Epithelial cell of esophagus (primary cell): ENCODE results near the gene REPS1.
A peak's percentile ranks its signal among the peaks of the same experiment; 100 is the strongest.
"Not testable (repeated sequence)": the region's sequence is repeated elsewhere in the genome, so short reads cannot be mapped to it uniquely, and the experiment has no call there.

Experiments used
- DNase-seq: peaks from one replicate; pipeline ENCODE4 v3.0.0; 2010; ENCODE audit warnings: low read depth
- H3K4me3 ChIP-seq: 2 replicates; pipeline ENCODE4 v1.5.1; 2011; ENCODE audit warnings: mild to moderate bottlenecking, low read length, control low read depth
- TF ChIP-seq, protein P1 (sequence below): IDR thresholded peaks from 2 replicates; pipeline ENCODE4 v1.5.1; 2011; ENCODE audit warnings: low read depth, mild to moderate bottlenecking, low read length, control low read depth, inconsistent platforms; ENCODE audit not compliant: insufficient read depth; ENCODE audit errors: missing control alignments

REPS1 gene

DNA sequence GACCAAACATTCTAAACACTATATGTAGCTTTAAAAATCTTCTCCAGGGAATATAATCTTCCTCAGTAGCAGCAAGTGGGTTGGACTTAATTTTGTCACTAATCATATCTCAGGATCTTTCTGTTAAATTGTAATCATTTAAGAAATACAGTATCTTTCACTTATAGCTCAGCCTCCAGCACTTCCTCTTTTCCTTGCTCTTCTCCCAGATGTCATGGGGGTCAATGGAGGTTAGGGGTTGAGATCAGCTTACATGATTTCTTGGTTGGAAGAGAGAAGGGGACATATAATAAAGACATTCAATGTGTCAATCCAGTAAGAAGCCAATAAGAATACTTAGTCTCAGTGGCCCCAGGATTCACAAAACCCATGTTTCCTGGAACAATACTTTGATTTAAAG is 15.7 kb upstream of the REPS1 start:
- no peak overlapping the region for H3K4me3 ChIP-seq
- no peak for DNase-seq
- TF ChIP-seq, protein P1, sequence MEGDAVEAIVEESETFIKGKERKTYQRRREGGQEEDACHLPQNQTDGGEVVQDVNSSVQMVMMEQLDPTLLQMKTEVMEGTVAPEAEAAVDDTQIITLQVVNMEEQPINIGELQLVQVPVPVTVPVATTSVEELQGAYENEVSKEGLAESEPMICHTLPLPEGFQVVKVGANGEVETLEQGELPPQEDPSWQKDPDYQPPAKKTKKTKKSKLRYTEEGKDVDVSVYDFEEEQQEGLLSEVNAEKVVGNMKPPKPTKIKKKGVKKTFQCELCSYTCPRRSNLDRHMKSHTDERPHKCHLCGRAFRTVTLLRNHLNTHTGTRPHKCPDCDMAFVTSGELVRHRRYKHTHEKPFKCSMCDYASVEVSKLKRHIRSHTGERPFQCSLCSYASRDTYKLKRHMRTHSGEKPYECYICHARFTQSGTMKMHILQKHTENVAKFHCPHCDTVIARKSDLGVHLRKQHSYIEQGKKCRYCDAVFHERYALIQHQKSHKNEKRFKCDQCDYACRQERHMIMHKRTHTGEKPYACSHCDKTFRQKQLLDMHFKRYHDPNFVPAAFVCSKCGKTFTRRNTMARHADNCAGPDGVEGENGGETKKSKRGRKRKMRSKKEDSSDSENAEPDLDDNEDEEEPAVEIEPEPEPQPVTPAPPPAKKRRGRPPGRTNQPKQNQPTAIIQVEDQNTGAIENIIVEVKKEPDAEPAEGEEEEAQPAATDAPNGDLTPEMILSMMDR = no peak

GRCh38 chr6:138999949-139000725 is 12.1 kb upstream of the REPS1 start:
- H3K4me3 ChIP-seq = no peak overlapping the region
- DNase-seq = peak; percentile 18
- TF ChIP-seq, protein P1 = no peak

- TF ChIP-seq, protein P1 = no peak
- H3K4me3 ChIP-seq = no peak overlapping the region
- no peak for DNase-seq
Measured at GRCh38 chr6:138997136-138997535, 9.1 kb upstream of the REPS1 start.

GRCh38 chr6:138996524-138996923 is 8.5 kb upstream of the REPS1 start:
- no peak for DNase-seq
- no peak overlapping the region for H3K4me3 ChIP-seq
- TF ChIP-seq, protein P1 = no peak

DNA sequence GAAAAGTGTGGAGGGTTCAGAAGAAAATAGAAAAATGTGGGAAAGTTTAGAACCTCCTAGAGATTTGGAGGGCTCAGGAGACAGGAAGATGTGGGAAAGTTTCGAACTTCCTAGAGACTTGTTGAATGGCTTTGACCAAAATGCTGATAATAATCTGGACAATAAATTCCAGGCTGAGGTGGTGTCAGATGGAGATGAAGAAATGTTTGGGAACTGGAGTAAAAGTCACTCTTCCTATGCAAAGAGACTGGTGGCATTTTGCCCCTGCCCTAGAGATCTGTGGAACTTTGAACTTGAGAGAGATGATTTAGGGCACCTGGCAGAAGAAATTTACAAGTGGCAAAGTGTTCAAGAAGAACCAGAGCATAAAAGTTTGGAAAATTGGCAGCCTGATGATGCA is 5.4 kb upstream of the REPS1 start:
- DNase-seq, H3K4me3 ChIP-seq: not testable (repeated sequence)

DNA sequence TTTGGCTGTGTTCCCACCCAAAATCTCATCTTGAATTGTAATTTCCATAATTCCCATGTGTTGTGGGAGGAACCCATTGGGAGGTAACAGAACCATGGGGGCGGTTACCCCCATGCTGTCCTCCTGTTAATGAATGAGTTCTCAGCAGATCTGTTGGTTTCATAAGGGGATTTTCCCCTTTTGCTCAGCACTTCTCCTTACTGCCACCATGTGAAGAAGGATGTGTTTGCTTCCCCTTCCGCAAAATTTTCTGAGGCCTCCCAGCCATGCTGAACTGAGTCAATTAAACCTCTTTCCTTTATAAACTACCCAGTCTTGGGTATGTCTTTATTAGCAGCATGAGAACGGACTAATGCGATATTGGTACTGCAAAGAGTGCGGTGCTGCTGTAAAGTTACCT is 4.9 kb upstream of the REPS1 start:
- not testable (repeated sequence) for H3K4me3 ChIP-seq, DNase-seq

DNA sequence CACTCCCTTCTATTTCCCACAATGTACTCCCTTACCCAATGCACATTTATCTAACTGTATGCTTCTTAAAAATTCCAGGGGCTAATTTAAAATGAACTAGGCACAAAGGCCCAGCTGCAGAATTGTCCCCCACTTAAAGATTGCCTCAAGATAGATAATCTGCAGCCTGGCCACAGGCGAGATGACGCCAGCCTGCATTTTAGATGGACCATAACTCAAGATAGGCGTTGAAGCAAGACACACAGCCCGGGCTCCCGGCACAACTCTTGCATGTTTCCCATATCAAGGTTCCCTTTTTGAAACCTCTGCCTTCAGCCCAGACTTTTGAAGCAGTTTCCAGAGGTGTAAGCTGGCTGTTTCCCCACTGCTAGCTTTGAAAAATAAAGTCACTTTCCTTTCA is 3.2 kb upstream of the REPS1 start:
- H3K4me3 ChIP-seq = no peak overlapping the region
- TF ChIP-seq, protein P1 = no peak
- DNase-seq = no peak
